Cardiac muscle cell (in vitro differentiated cells and primary cell): ENCODE measurements around the gene ATIC. TPM values are rescaled to one million over a fixed set of nuclear protein-coding genes. Genes with fewer than 3 reads are reported as not detected.
A peak's percentile ranks its signal among the peaks of the same experiment; 100 is the strongest.

ENCODE experiments used
- DNase-seq, 2 donors: peaks; one replicate each; pipeline versions ENCODE4 v3.0.0 to v3.0.0-alpha.2; 2010 to 2017; ENCODE audit warnings: low read depth in 1 of 2, low spot score in 1 of 2
- H3K27ac ChIP-seq: fragments of 200-600 bp; sonication (generic); 2 replicates; pipeline ENCODE4 v1.5.1; 2016
- H3K27me3 ChIP-seq: fragments of 200-600 bp; sonication (generic); 2 replicates; pipeline ENCODE4 v1.6.0; 2016; ENCODE audit warnings: control low read depth
- H3K36me3 ChIP-seq: fragments of 200-600 bp; sonication (generic); 2 replicates; pipeline ENCODE4 v1.5.1; 2016; ENCODE audit warnings: control low read depth
- H3K4me1 ChIP-seq: fragments of 200-600 bp; sonication (generic); 2 replicates; pipeline ENCODE4 v1.8.1; 2017; ENCODE audit warnings: low read depth, mild to moderate bottlenecking, mixed run types
- H3K4me3 ChIP-seq: fragments of 200-600 bp; sonication (generic); 2 replicates; pipeline ENCODE4 v1.5.1; 2016; ENCODE audit warnings: mild to moderate bottlenecking
- H3K9me3 ChIP-seq: fragments of 200-600 bp; sonication (generic); 2 replicates; pipeline ENCODE4 v1.5.1; 2017; ENCODE audit warnings: low read depth, mild to moderate bottlenecking, control low read depth
- CTCF ChIP-seq: IDR thresholded peaks from 2 replicates; pipeline ENCODE4 v1.5.1; 2012; ENCODE audit warnings: low read depth, mild to moderate bottlenecking, low read length
- polyA plus RNA-seq: library from polyadenylated mRNA; unstranded; fragments of >200 nt; fragmentation: Nextera tagmentation; extraction: Ambion mirVana; gene quantifications from 2 replicates; pipeline ENCODE4 v1.2.1, GENCODE V29; 2016
- total RNA-seq: library from RNA; depleted of rRNA; stranded (reverse); fragments of >200 nt; gene quantifications from 2 replicates; pipeline ENCODE4 v1.2.3, GENCODE V29; 2016

The ATIC gene
- 9.6 and 10.1 TPM in 2 replicates for total RNA-seq
- 83.7 and 120 TPM in 2 replicates for polyA plus RNA-seq

GRCh38 chr2:215311625-215312396 lies at the start of gene ATIC:
ATIC (plus strand) TSS chr2:215312059; CDS start chr2:215312143, 84 bp downstream.
- H3K27me3 ChIP-seq, result no peaks in the 10 kb centered on the region
- peak within 1 kb of the TSS; percentile 53 for H3K27ac ChIP-seq
- no peaks in the 10 kb centered on the region for H3K9me3 ChIP-seq
- DNase-seq, result peak; percentile 93 to 97
- no peaks in the 10 kb centered on the region for H3K4me1 ChIP-seq
- TF ChIP-seq CTCF, result no peak
- peak within 1 kb of the TSS; percentile 44 for H3K4me3 ChIP-seq
- no peaks in the 10 kb centered on the region for H3K36me3 ChIP-seq

GRCh38 chr2:215262303-215262702 lies 49.6 kb upstream of the ATIC start:
- TF ChIP-seq CTCF, result no peak
- no peak for DNase-seq

GRCh38 chr2:215262741-215263362 lies 49.0 kb upstream of the ATIC start:
- no peak for DNase-seq
- Histone ChIP-seq H3K4me1 (no peaks in the 10 kb centered on the region), H3K4me3 (no peak overlapping the region), H3K36me3 (no peaks in the 10 kb centered on the region), H3K27me3 (no peaks in the 10 kb centered on the region), H3K27ac (no peak overlapping the region), H3K9me3 (no peaks in the 10 kb centered on the region)
- no peak for TF ChIP-seq CTCF

More at GRCh38 chr2:215262303-215262702, 49.6 kb upstream of the ATIC start:
- Histone ChIP-seq H3K9me3 (no peaks in the 10 kb centered on the region), H3K4me1 (no peaks in the 10 kb centered on the region), H3K36me3 (no peaks in the 10 kb centered on the region), H3K4me3 (no peak overlapping the region), H3K27me3 (no peaks in the 10 kb centered on the region), H3K27ac (no peak overlapping the region)

- no peaks in the 10 kb centered on the region for H3K27me3 ChIP-seq
- DNase-seq, result no peak
- H3K27ac ChIP-seq, result no peak overlapping the region
- H3K9me3 ChIP-seq, result no peaks in the 10 kb centered on the region
- H3K4me3 ChIP-seq, result no peak overlapping the region
- H3K36me3 ChIP-seq, result no peaks in the 10 kb centered on the region
- peaks cover 1% of the 10 kb centered on the region for H3K4me1 ChIP-seq
- no peak for TF ChIP-seq CTCF
These were observed 47.5 kb upstream of the ATIC start for GRCh38 chr2:215264374-215264773.

- Histone ChIP-seq H3K4me3 (no peak overlapping the region), H3K27ac (no peak overlapping the region), H3K36me3 (no peaks in the 10 kb centered on the region), H3K9me3 (no peaks in the 10 kb centered on the region), H3K27me3 (no peaks in the 10 kb centered on the region), H3K4me1 (peaks cover 5% of the 10 kb centered on the region)
- peak; percentile 82 to 90 for DNase-seq
- peak; percentile 74 for TF ChIP-seq CTCF
These were observed 42.3 kb upstream of the ATIC start for GRCh38 chr2:215269397-215270117.
